HCT116 (cell line): Measurements from ENCODE around the gene SRRM1. TPM values are rescaled to one million over a fixed set of nuclear protein-coding genes. Genes with fewer than 3 reads are reported as not detected.
A peak's percentile ranks its signal among the peaks of the same experiment; 100 is the strongest.

Experiments
- ATAC-seq: fragments of 200-7000 bp; cut with Tn5 transposase; 2 replicates; pipeline ENCODE4 v1.9.1; 2020; ENCODE audit warnings: mild to moderate bottlenecking, moderate library complexity
- BruUV-seq: library from RNA; stranded (reverse); fragments of 400-500 nt; replicated peaks from 2 replicates; lab custom pipeline; 2021; lab: Mats Ljungman, UMichigan
- CTCF ChIA-PET: fragments of 300-600 bp; sonication (Branson Sonifier 250); formaldehyde crosslinking; loops from one replicate; lab custom pipeline; 2021; ENCODE audit warnings: antibody characterized with exemption; lab: Charles Lee
- POLR2A ChIA-PET: fragments of 300-600, 350-600 bp; sonication (Branson Sonifier 250); formaldehyde crosslinking; loops from one replicate; lab custom pipeline; 2021; ENCODE audit warnings: antibody characterized with exemption; lab: Charles Lee
- RAD21 ChIA-PET, 2 experiments: fragments of 300-600 bp; sonication (Branson Sonifier 250); formaldehyde crosslinking; loops; one replicate each; lab custom pipeline; 2023; ENCODE audit warnings: low total read pairs in 2 of 2; ENCODE audit not compliant: uncharacterized antibody in 2 of 2, unreplicated experiment in 2 of 2, low non-redundant PET in 1 of 2; lab: Charles Lee
- DNase-seq: peaks from one replicate; pipeline ENCODE4 v3.0.0-alpha.2; 2010; ENCODE audit warnings: low read depth, low spot score
- H2AFZ ChIP-seq: fragments of 200-600 bp; shearing (Covaris generic), sonication (generic); 2 replicates; pipeline ENCODE4 v1.6.1; 2017; ENCODE audit warnings: low read depth, mixed run types, mixed read lengths, antibody characterized with exemption, low read length; ENCODE audit not compliant: poor library complexity, severe bottlenecking
- H3K27ac ChIP-seq: 2 replicates; pipeline ENCODE4 v1.5.1; 2012; ENCODE audit warnings: low read depth, low read length
- H3K27me3 ChIP-seq: fragments of 200-600 bp; sonication (generic); 2 replicates; pipeline ENCODE4 v1.6.1; 2016; ENCODE audit warnings: mixed run types, low read length, mixed read lengths; ENCODE audit not compliant: insufficient read depth
- H3K36me3 ChIP-seq, 2 experiments: fragments of 200-500 bp in 1 of 2; fragments of 200-600 bp in 1 of 2; sonication (Bioruptor generic) in 1 of 2; sonication (generic) in 1 of 2; 2 replicates each; pipeline versions ENCODE4 v1.5.1 to v1.6.1; 2014 to 2016; ENCODE audit warnings: low read length in 2 of 2, inconsistent platforms in 1 of 2, mixed read lengths in 1 of 2, mixed run types in 1 of 2; ENCODE audit not compliant: insufficient read depth in 2 of 2, control insufficient read depth in 1 of 2
- H3K4me1 ChIP-seq, 2 experiments: fragments of 200-600 bp in 1 of 2; sonication (generic) in 1 of 2; 2 replicates each; pipeline versions ENCODE4 v1.5.1 to v1.6.1; 2012 to 2017; ENCODE audit warnings: low read length in 2 of 2, inconsistent platforms in 1 of 2, mild to moderate bottlenecking in 1 of 2, mixed read lengths in 1 of 2, mixed run types in 1 of 2, moderate library complexity in 1 of 2; ENCODE audit not compliant: insufficient read depth in 2 of 2, control insufficient read depth in 1 of 2
- H3K4me2 ChIP-seq: fragments of 200-600 bp; sonication (generic); 2 replicates; pipeline ENCODE4 v1.6.1; 2017; ENCODE audit warnings: mixed run types, low read length, mixed read lengths
- H3K4me3 ChIP-seq, 2 experiments: fragments of 200-600 bp in 1 of 2; sonication (generic) in 1 of 2; replicated peaks in 1 of 2; 2 replicates each; pipeline ENCODE4 v1.5.1; 2011 to 2016; ENCODE audit warnings: low read length in 2 of 2, control low read depth in 1 of 2, low read depth in 1 of 2, mild to moderate bottlenecking in 1 of 2, mixed read lengths in 1 of 2, mixed run types in 1 of 2
- H3K79me2 ChIP-seq: fragments of 200-600 bp; sonication (generic); 2 replicates; pipeline ENCODE4 v1.6.1; 2017; ENCODE audit warnings: mild to moderate bottlenecking, mixed run types, low read length, moderate library complexity, mixed read lengths; ENCODE audit not compliant: insufficient read depth
- H3K9ac ChIP-seq: fragments of 200-600 bp; sonication (generic); 2 replicates; pipeline ENCODE4 v1.6.1; 2016; ENCODE audit warnings: low read length, mixed read lengths
- H3K9me2 ChIP-seq: fragments of 200-600 bp; sonication (generic), shearing (Covaris generic); 2 replicates; pipeline ENCODE4 v1.6.1; 2017; ENCODE audit warnings: mixed run types, mild to moderate bottlenecking, moderate library complexity; ENCODE audit not compliant: insufficient read depth
- H3K9me3 ChIP-seq, 2 experiments: fragments of 200-500 bp in 1 of 2; fragments of 200-600 bp in 1 of 2; sonication (Bioruptor generic) in 1 of 2; sonication (generic) in 1 of 2; 2 replicates each; pipeline ENCODE4 v1.6.1; 2014 to 2017; ENCODE audit warnings: low read length in 2 of 2, mixed read lengths in 2 of 2, inconsistent platforms in 1 of 2, low read depth in 1 of 2, mild to moderate bottlenecking in 1 of 2, mixed run types in 1 of 2, moderate library complexity in 1 of 2; ENCODE audit not compliant: control insufficient read depth in 1 of 2, insufficient read depth in 1 of 2
- H4K20me1 ChIP-seq: fragments of 200-600 bp; sonication (generic), shearing (Covaris generic); 2 replicates; pipeline ENCODE4 v1.6.1; 2017; ENCODE audit warnings: mixed run types, mild to moderate bottlenecking, moderate library complexity; ENCODE audit not compliant: insufficient read depth
- ATF3 ChIP-seq: IDR thresholded peaks from 2 replicates; pipeline ENCODE4 v1.6.1; 2012
- CEBPB ChIP-seq: IDR thresholded peaks from 2 replicates; pipeline ENCODE4 v1.6.1; 2012; ENCODE audit warnings: low read depth
- ELF1 ChIP-seq: IDR thresholded peaks from 2 replicates; pipeline ENCODE4 v1.6.1; 2012; ENCODE audit warnings: low read depth, borderline replicate concordance
- EZH2 ChIP-seq: fragments of 200-600 bp; sonication (generic); IDR thresholded peaks from 2 replicates; pipeline ENCODE4 v1.6.1; 2017; ENCODE audit warnings: antibody characterized with exemption, mixed run types
- EZH2phosphoT487 ChIP-seq: fragments of 200-600 bp; IDR thresholded peaks from 2 replicates; pipeline ENCODE4 v1.6.1; 2018; ENCODE audit warnings: antibody characterized with exemption, borderline replicate concordance
- FOSL1 ChIP-seq: IDR thresholded peaks from 2 replicates; pipeline ENCODE4 v1.6.1; 2012; ENCODE audit warnings: low read depth
- MAX ChIP-seq: IDR thresholded peaks from 2 replicates; pipeline ENCODE4 v1.6.1; 2012
- POLR2A ChIP-seq: IDR thresholded peaks from 2 replicates; pipeline ENCODE4 v1.7.0; 2011; ENCODE audit warnings: borderline replicate concordance; ENCODE audit not compliant: insufficient read depth, insufficient read length; ENCODE audit errors: extremely low read depth
- POLR2AphosphoS5 ChIP-seq: IDR thresholded peaks from 2 replicates; pipeline ENCODE4 v1.6.1; 2011; ENCODE audit warnings: mild to moderate bottlenecking, low read depth, low read length, moderate library complexity
- REST ChIP-seq: IDR thresholded peaks from 2 replicates; pipeline ENCODE4 v1.6.1; 2012; ENCODE audit warnings: low read depth
- SP1 ChIP-seq: IDR thresholded peaks from 2 replicates; pipeline ENCODE4 v1.6.1; 2012; ENCODE audit warnings: low read depth
- SRF ChIP-seq: IDR thresholded peaks from 2 replicates; pipeline ENCODE4 v1.6.1; 2012; ENCODE audit warnings: low read depth
- TCF7L2 ChIP-seq: IDR thresholded peaks from 2 replicates; pipeline ENCODE4 v1.7.0; 2011; ENCODE audit warnings: borderline replicate concordance, inconsistent platforms; ENCODE audit not compliant: insufficient read depth, insufficient read length; ENCODE audit errors: extremely low read depth
- YY1 ChIP-seq: IDR thresholded peaks from 2 replicates; pipeline ENCODE4 v1.6.1; 2011; ENCODE audit warnings: low read length, low read depth, moderate library complexity, mild to moderate bottlenecking; ENCODE audit not compliant: insufficient replicate concordance; ENCODE audit errors: extremely low read depth
- ZFX ChIP-seq: fragments of 450-650 bp; IDR thresholded peaks from 2 replicates; pipeline ENCODE4 v1.6.1; 2017
- ZNF274 ChIP-seq: fragments of 200-500 bp; sonication (Bioruptor generic); IDR thresholded peaks from 2 replicates; pipeline ENCODE4 v1.6.1; 2014; ENCODE audit warnings: mild to moderate bottlenecking, low read depth, low read length, inconsistent platforms
- intact Hi-C: fragments of 100-400 bp; cut with micrococcal nuclease; formaldehyde crosslinking; loops from 2 replicates; pipeline ENCODE4 v1.10.0; 2022
- total RNA-seq: library from RNA; stranded (reverse); gene quantifications from one replicate; pipeline ENCODE4 v1.2.1, GENCODE V29; 2021; ENCODE audit not compliant: unreplicated experiment

Gene SRRM1
- total RNA-seq, 1 experiment from 2014 or later = 184 TPM

DNA sequence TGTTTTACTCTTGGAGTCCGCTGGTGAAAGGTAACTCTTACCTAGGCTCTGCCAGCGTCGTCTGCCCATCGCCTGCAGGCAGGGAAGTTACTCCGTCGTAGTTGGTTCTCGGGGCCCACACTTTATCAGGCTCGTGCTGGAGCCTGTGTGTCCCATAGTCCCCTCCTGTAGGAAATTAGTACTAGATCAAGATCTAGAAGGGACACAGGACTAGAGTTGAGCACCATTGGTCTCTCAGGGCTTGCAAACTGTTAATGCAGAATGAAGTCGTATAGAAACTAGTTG, 940 bp downstream of the SRRM1 start:
- H3K9me3 ChIP-seq = no peaks in the 10 kb centered on the region
- H4K20me1 ChIP-seq = peaks cover 26% of the 10 kb centered on the region; the same call in 1 of the 2 replicates
- H2AFZ ChIP-seq = no peak overlapping the region
- no peaks in the 10 kb centered on the region for H3K27me3 ChIP-seq
- peaks cover 21 to 26% of the 10 kb centered on the region in 2 experiments; a peak in 3 of 4 replicates for H3K4me1 ChIP-seq
- H3K4me2 ChIP-seq = peak overlapping the region; percentile 88
- ChIA-PET CTCF (no interaction called here), POLR2A (no interaction called here), RAD21 (no interaction called here)
- BruUV-seq = no TSS peak
- DNase-seq (no peak), ATAC-seq (no peak)
- peak overlapping the region; percentile 91 for H3K27ac ChIP-seq
- H3K9ac ChIP-seq = peak overlapping the region; percentile 96
- peaks cover 30 to 36% of the 10 kb centered on the region in 2 experiments for H3K36me3 ChIP-seq
- TF ChIP-seq ATF3 (no peak), EZH2phosphoT487 (no peak), YY1 (no peak), SP1 (no peak), EZH2 (no peak), POLR2AphosphoS5 (no peak), POLR2A (no peak), FOSL1 (no peak), ZFX (no peak), ZNF274 (no peak), SRF (no peak), ELF1 (no peak)
- H3K79me2 ChIP-seq = peaks cover 60% of the 10 kb centered on the region
- no peaks in the 10 kb centered on the region for H3K9me2 ChIP-seq
- intact Hi-C loops = no loop called here
- peak overlapping the region; percentile 76 to 92 for H3K4me3 ChIP-seq

DNA sequence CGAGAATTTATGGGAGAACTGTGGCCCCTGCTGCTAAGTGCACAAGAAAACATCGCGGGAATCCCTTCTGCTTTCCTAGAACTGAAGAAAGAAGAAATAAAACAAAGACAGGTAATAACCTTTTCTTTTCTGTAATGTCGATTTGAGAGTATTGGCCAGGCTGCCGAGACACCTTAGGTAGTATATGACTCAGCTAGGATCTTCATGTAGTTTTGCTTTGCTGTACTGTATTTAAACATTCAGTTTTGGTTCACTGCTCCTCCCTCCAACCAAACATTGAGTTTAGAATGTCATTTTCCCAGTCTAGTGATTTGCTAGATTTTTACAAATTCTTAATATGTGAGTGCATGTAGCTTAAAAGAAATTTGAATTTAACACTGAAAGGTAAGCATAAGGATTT, 5.8 kb downstream of the SRRM1 start:
- ChIA-PET RAD21 (no interaction called here), POLR2A (no interaction called here), CTCF (no interaction called here)
- no peak overlapping the region for H3K4me2 ChIP-seq
- H3K36me3 ChIP-seq = peaks cover 77% of the 10 kb centered on the region in 2 experiments
- H3K9me2 ChIP-seq = no peaks in the 10 kb centered on the region
- BruUV-seq = no TSS peak
- H2AFZ ChIP-seq = no peak overlapping the region
- no peaks in the 10 kb centered on the region for H3K27me3 ChIP-seq
- no peak for ATAC-seq
- no peak overlapping the region for H3K27ac ChIP-seq
- H3K4me1 ChIP-seq = peaks cover 5 to 11% of the 10 kb centered on the region in 2 experiments; a peak in 3 of 4 replicates
- DNase-seq = no peak
- peaks cover 97% of the 10 kb centered on the region for H3K79me2 ChIP-seq
- intact Hi-C loops = no loop called here
- H3K9me3 ChIP-seq = no peaks in the 10 kb centered on the region
- no peak overlapping the region for H3K4me3 ChIP-seq
- H3K9ac ChIP-seq = no peak overlapping the region
- H4K20me1 ChIP-seq = peaks cover 26% of the 10 kb centered on the region; the same call in 1 of the 2 replicates
- no peak for TF ChIP-seq SRF
- no peak for TF ChIP-seq CEBPB
- TF ChIP-seq EZH2phosphoT487 = no peak
- TF ChIP-seq YY1 = no peak
- no peak for TF ChIP-seq POLR2A
- TF ChIP-seq TCF7L2 = no peak
- no peak for TF ChIP-seq REST
- no peak for TF ChIP-seq MAX
- no peak for TF ChIP-seq ATF3
